ENCODE results near the gene EHBP1L1. TPM values are rescaled to one million over a fixed set of nuclear protein-coding genes. Genes with fewer than 3 reads are reported as not detected.

The EHBP1L1 gene
- total and polyA plus RNA-seq, 2 of the 13 experiments (the other 11 are each of a cell fraction or from before 2014, with no cell fraction given), result 8.3 to 10.6 TPM

GRCh38 chr11:65557280-65558001 is 18.4 kb upstream of the EHBP1L1 start (continued):
- TF ChIP-seq ARID5B (CRISPR knock-in tag; IDR thresholded peaks at IDR 0.05), result peak; percentile 27; the same call in 1 of the 2 replicates
- TF ChIP-seq NFYC (CRISPR knock-in tag; IDR thresholded peaks at IDR 0.05), result no peak
- no peak for TF ChIP-seq REXO4 (CRISPR knock-in tag; IDR thresholded peaks at IDR 0.05; ENCODE audit: borderline replicate concordance)
- TF ChIP-seq FOXM1 (CRISPR knock-in tag; IDR thresholded peaks at IDR 0.05), result no peak
- TF ChIP-seq ZNF292 (CRISPR knock-in tag; IDR thresholded peaks at IDR 0.05; ENCODE audit: borderline replicate concordance, low read depth), result 0 out of 2 replicates have a peak, but pooled peaks have one; percentile 23
- TF ChIP-seq SIX1 (CRISPR knock-in tag; IDR thresholded peaks at IDR 0.05; ENCODE audit: borderline replicate concordance), result no peak
- no peak for TF ChIP-seq HNF1A (IDR thresholded peaks at IDR 0.05; ENCODE audit: low read depth)
- TF ChIP-seq HNF1A (CRISPR knock-in tag; IDR thresholded peaks at IDR 0.05; ENCODE audit: borderline replicate concordance), result no peak
- TF ChIP-seq ZNF644 (CRISPR knock-in tag; IDR thresholded peaks at IDR 0.05; ENCODE audit: low read depth), result no peak
- 0 out of 2 replicates have a peak, but pooled peaks have one; percentile 39 for TF ChIP-seq ZNF430 (CRISPR knock-in tag; IDR thresholded peaks at IDR 0.05)
- TF ChIP-seq ZNF816 (CRISPR knock-in tag; IDR thresholded peaks at IDR 0.05; ENCODE audit: borderline replicate concordance), result no peak
- no peak for TF ChIP-seq HOXA9 (CRISPR knock-in tag; IDR thresholded peaks at IDR 0.05; ENCODE audit: borderline replicate concordance)
- TF ChIP-seq FOSL2 (CRISPR knock-in tag; IDR thresholded peaks at IDR 0.05), result no peak
- TF ChIP-seq SP140L (CRISPR knock-in tag; IDR thresholded peaks at IDR 0.05; ENCODE audit: borderline replicate concordance), result no peak
- TF ChIP-seq ZNF143 (CRISPR knock-in tag; IDR thresholded peaks at IDR 0.05), result no peak
- TF ChIP-seq ZNF879 (CRISPR knock-in tag; IDR thresholded peaks at IDR 0.05), result no peak
- peak; percentile 52; the same call in 1 of the 2 replicates for TF ChIP-seq ZNF724P (CRISPR knock-in tag; IDR thresholded peaks at IDR 0.05; ENCODE audit: borderline replicate concordance)
- TF ChIP-seq MAZ (IDR thresholded peaks at IDR 0.05; ENCODE audit: borderline replicate concordance, low read depth, low read length), result 0 out of 2 replicates have a peak, but pooled peaks have one; percentile 47
- peak; percentile 77 for TF ChIP-seq MAZ (CRISPR knock-in tag; IDR thresholded peaks at IDR 0.05; ENCODE audit: low read depth)
- peak; percentile 88 for TF ChIP-seq ZFX (CRISPR knock-in tag; IDR thresholded peaks at IDR 0.05; ENCODE audit: low read depth)
- no peak for TF ChIP-seq ONECUT2 (CRISPR knock-in tag; IDR thresholded peaks at IDR 0.05)
- TF ChIP-seq ZBTB7A (CRISPR knock-in tag; IDR thresholded peaks at IDR 0.05), result no peak
- no peak for TF ChIP-seq GZF1 (CRISPR knock-in tag; IDR thresholded peaks at IDR 0.05)
- TF ChIP-seq HNRNPLL (IDR thresholded peaks at IDR 0.05; ENCODE audit: low read depth, low read length, poor library complexity, severe bottlenecking), result peak; percentile 10

Data from HepG2 (cell line).